ENCODE measurements around the gene LHPP.

LHPP gene

GRCh38 chr10:124592101-124592500 lies 130.5 kb downstream of the LHPP start:
- DNase-seq (ENCODE audit: low read depth, low spot score): no peak

GRCh38 chr10:124592736-124593430 lies 131.3 kb downstream of the LHPP start:
- no peak for DNase-seq (ENCODE audit: low read depth, low spot score)

GRCh38 chr10:124593431-124593985 lies 131.9 kb downstream of the LHPP start:
- DNase-seq (ENCODE audit: low read depth, low spot score): no peak

- DNase-seq (ENCODE audit: low read depth, low spot score): no peak
Observed at GRCh38 chr10:124594240-124594639, 132.6 kb downstream of the LHPP start.

GRCh38 chr10:124595143-124595883 lies 133.7 kb downstream of the LHPP start:
- DNase-seq (ENCODE audit: low read depth, low spot score): no peak

- no peak for DNase-seq (ENCODE audit: low read depth, low spot score)
Observed at GRCh38 chr10:124596116-124596785, 134.6 kb downstream of the LHPP start.

- DNase-seq (ENCODE audit: low read depth, low spot score): no peak
Observed at GRCh38 chr10:124596962-124597845, 135.6 kb downstream of the LHPP start.

- DNase-seq (ENCODE audit: low read depth, low spot score): no peak
Observed at GRCh38 chr10:124597846-124598165, 136.2 kb downstream of the LHPP start.

GRCh38 chr10:124598196-124598595 lies 136.6 kb downstream of the LHPP start:
- DNase-seq (ENCODE audit: low read depth, low spot score): no peak

- no peak for DNase-seq (ENCODE audit: low read depth, low spot score)
Observed at GRCh38 chr10:124598773-124599587, 137.4 kb downstream of the LHPP start.

GRCh38 chr10:124599588-124600050 lies 138.0 kb downstream of the LHPP start:
- no peak for DNase-seq (ENCODE audit: low read depth, low spot score)

GRCh38 chr10:124600051-124600880 lies 138.6 kb downstream of the LHPP start:
- no peak for DNase-seq (ENCODE audit: low read depth, low spot score)

- DNase-seq (ENCODE audit: low read depth, low spot score): no peak
Observed at GRCh38 chr10:124601016-124601415, 139.4 kb downstream of the LHPP start.

- DNase-seq (ENCODE audit: low read depth, low spot score): no peak
Observed at GRCh38 chr10:124601431-124602120, 140.0 kb downstream of the LHPP start.

GRCh38 chr10:124602121-124602561 lies 140.5 kb downstream of the LHPP start:
- DNase-seq (ENCODE audit: low read depth, low spot score): no peak

GRCh38 chr10:124602646-124603365 lies 141.2 kb downstream of the LHPP start:
- no peak for DNase-seq (ENCODE audit: low read depth, low spot score)

- no peak for DNase-seq (ENCODE audit: low read depth, low spot score)
Observed at GRCh38 chr10:124603376-124604213, 142.0 kb downstream of the LHPP start.
